ENCODE data around the gene KIF12. TPM values are rescaled to one million over a fixed set of nuclear protein-coding genes. Genes with fewer than 3 reads are reported as not detected.

KIF12 gene
- total and polyA plus RNA-seq, 2 of the 13 experiments (the other 11 are each of a cell fraction or from before 2014, with no cell fraction given) = 1.8 to 12.5 TPM

DNA sequence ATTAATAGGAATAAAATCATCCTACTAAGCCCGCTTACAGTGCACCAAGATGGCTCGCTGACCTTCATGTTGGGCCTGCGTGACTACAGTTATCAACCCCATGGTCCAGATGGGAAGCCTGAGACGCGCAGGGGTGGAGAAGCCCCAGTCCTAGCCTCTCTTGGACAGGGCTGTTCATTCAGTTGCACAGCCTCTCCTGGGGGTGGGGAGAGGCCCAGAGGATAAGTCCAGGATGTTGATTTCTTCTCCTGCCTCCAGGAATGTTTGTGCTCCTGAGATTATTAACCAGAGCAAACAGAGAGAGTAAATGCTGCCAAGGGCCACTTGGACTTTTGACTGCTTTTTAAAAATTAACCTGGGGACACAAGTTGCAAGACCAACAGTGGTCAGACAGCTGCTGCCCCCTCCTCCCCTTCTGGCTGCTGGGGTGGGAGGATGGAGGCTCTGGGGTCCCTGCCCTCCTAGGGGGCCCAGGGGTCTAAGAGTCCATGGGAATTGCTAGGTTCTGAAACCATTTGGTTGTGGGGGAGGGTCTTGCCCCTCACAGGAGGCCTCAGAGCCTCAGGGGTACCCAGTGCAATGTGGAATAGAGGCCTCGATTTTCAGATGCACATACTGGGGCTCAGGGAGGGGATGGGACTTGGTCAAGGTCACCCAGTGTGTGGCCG is 18.2 kb downstream of the KIF12 start (continued):
- TF ChIP-seq, protein P1, sequence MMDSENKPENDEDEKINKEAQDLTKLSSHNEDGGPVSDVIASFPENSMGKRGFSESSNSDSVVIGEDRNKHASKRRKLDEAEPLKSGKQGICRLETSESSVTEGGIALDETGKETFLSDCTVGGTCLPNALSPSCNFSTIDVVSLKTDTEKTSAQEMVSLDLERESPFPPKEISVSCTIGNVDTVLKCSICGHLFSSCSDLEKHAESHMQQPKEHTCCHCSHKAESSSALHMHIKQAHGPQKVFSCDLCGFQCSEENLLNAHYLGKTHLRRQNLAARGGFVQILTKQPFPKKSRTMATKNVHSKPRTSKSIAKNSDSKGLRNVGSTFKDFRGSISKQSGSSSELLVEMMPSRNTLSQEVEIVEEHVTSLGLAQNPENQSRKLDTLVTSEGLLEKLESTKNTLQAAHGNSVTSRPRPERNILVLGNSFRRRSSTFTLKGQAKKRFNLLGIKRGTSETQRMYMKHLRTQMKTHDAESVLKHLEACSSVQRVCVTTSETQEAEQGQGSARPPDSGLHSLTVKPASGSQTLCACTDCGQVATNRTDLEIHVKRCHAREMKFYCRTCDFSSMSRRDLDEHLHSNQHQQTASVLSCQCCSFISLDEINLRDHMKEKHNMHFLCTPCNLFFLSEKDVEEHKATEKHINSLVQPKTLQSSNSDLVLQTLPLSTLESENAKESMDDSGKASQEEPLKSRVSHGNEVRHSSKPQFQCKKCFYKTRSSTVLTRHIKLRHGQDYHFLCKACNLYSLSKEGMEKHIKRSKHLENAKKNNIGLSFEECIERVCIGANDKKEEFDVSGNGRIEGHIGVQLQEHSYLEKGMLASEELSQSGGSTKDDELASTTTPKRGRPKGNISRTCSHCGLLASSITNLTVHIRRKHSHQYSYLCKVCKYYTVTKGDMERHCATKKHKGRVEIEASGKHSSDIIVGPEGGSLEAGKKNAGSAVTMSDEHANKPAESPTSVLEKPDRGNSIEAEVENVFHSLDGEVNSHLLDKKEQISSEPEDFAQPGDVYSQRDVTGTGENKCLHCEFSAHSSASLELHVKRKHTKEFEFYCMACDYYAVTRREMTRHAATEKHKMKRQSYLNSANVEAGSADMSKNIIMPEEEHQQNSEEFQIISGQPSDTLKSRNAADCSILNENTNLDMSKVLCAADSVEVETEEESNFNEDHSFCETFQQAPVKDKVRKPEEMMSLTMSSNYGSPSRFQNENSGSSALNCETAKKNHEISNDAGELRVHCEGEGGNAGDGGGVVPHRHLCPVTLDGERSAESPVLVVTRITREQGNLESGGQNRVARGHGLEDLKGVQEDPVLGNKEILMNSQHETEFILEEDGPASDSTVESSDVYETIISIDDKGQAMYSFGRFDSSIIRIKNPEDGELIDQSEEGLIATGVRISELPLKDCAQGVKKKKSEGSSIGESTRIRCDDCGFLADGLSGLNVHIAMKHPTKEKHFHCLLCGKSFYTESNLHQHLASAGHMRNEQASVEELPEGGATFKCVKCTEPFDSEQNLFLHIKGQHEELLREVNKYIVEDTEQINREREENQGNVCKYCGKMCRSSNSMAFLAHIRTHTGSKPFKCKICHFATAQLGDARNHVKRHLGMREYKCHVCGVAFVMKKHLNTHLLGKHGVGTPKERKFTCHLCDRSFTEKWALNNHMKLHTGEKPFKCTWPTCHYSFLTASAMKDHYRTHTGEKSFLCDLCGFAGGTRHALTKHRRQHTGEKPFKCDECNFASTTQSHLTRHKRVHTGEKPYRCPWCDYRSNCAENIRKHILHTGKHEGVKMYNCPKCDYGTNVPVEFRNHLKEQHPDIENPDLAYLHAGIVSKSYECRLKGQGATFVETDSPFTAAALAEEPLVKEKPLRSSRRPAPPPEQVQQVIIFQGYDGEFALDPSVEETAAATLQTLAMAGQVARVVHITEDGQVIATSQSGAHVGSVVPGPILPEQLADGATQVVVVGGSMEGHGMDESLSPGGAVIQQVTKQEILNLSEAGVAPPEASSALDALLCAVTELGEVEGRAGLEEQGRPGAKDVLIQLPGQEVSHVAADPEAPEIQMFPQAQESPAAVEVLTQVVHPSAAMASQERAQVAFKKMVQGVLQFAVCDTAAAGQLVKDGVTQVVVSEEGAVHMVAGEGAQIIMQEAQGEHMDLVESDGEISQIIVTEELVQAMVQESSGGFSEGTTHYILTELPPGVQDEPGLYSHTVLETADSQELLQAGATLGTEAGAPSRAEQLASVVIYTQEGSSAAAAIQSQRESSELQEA (CRISPR knock-in tag; IDR thresholded peaks at IDR 0.05; ENCODE audit: not compliant biosample characterization) = no peak
- TF ChIP-seq KDM2A (CRISPR knock-in tag; IDR thresholded peaks at IDR 0.05; ENCODE audit: borderline replicate concordance, low read depth) (peak; percentile 46; the same call in 1 of the 2 replicates), MED8 (CRISPR knock-in tag; IDR thresholded peaks at IDR 0.05; ENCODE audit: insufficient replicate concordance) (peak; percentile 93), NFKB2 (CRISPR knock-in tag; IDR thresholded peaks at IDR 0.05; ENCODE audit: borderline replicate concordance) (peak; percentile 69; the same call in 1 of the 2 replicates), ADNP (CRISPR knock-in tag; IDR thresholded peaks at IDR 0.05) (peak; percentile 96), ZNF562 (CRISPR knock-in tag; IDR thresholded peaks at IDR 0.05; ENCODE audit: borderline replicate concordance) (no peak), ZKSCAN8 (CRISPR knock-in tag; IDR thresholded peaks at IDR 0.05; ENCODE audit: borderline replicate concordance) (peak; percentile 84; the same call in 1 of the 2 replicates), DNMT3B (CRISPR knock-in tag; conservative IDR thresholded peaks at IDR 0.05) (0 out of 2 replicates have a peak, but pooled peaks have one; percentile 37), POLR2G (IDR thresholded peaks at IDR 0.05; ENCODE audit: low read depth, low read length) (peak; percentile 75), KDM5B (CRISPR knock-in tag; IDR thresholded peaks at IDR 0.05; ENCODE audit: borderline replicate concordance) (no peak; the same call in 1 of the 2 replicates), SSRP1 (CRISPR knock-in tag; IDR thresholded peaks at IDR 0.05) (peak; percentile 25; the same call in 1 of the 2 replicates)
- TF ChIP-seq, protein P2, sequence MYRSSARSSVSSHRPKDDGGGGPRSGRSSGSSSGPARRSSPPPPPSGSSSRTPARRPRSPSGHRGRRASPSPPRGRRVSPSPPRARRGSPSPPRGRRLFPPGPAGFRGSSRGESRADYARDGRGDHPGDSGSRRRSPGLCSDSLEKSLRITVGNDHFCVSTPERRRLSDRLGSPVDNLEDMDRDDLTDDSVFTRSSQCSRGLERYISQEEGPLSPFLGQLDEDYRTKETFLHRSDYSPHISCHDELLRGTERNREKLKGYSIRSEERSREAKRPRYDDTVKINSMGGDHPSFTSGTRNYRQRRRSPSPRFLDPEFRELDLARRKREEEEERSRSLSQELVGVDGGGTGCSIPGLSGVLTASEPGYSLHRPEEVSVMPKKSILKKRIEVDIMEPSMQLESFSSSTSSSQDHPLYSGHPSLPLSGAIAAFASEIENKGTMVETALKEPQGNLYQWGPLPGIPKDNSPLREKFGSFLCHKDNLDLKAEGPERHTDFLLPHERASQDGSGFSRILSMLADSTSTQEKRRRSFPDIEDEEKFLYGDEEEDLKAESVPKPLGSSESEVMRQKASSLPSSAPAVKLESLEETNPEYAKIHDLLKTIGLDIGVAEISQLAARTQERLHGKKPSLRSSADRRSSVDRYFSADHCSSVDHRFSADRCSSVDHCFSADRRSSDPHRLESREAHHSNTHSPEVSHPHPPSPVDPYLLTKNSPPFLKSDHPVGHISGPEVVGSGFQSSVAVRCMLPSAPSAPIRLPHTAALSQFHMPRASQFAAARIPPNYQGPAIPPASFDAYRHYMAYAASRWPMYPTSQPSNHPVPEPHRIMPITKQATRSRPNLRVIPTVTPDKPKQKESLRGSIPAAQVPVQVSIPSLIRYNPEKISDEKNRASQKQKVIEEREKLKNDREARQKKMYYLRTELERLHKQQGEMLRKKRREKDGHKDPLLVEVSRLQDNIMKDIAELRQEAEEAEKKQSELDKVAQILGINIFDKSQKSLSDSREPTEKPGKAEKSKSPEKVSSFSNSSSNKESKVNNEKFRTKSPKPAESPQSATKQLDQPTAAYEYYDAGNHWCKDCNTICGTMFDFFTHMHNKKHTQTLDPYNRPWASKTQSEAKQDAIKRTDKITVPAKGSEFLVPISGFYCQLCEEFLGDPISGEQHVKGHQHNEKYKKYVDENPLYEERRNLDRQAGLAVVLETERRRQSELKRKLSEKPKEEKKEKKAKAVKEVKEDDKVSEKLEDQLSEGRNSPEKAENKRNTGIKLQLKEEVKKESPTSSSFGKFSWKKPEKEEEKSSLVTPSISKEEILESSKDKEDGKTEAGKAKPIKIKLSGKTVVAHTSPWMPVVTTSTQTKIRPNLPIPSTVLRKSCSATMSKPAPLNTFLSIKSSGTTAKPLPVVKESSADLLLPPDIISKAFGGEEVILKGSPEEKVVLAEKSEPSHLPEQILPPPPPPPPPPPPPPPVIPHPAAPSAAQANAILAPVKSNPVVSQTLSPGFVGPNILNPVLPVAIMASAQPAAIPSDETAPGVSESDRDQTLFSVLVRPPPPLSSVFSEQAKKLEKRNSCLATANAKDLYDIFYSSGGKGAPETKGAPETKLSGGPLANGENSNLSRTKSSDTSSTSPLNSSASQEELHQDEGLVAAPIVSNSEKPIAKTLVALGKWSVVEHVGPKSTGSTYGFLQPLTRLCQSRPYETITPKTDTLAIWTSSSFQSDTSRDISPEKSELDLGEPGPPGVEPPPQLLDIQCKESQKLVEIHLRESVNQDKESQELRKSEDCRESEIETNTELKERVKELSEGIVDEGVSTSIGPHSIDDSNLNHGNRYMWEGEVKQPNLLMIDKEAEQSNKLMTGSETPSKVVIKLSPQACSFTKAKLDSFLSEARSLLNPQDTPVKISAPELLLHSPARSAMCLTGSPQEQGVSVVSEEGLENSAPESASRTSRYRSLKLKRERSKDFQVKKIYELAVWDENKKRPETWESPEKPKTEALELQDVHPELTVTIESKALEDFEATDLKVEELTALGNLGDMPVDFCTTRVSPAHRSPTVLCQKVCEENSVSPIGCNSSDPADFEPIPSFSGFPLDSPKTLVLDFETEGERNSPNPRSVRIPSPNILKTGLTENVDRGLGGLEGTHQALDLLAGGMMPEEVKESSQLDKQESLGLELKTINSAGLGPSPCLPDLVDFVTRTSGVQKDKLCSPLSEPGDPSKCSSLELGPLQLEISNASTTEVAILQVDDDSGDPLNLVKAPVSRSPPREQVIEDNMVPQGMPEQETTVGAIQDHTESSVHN (CRISPR knock-in tag; IDR thresholded peaks at IDR 0.05) = no peak
